Lower leg skin (tissue), 3 donors: ENCODE measurements around the gene DDX51.

Source experiments
- CTCF ChIP-seq, 3 donors: fragments of 450-650 bp; IDR thresholded peaks; one replicate each; pipeline ENCODE4 v1.5.1; 2016; ENCODE audit warnings: antibody characterized with exemption in 3 of 3, mild to moderate bottlenecking in 3 of 3, moderate library complexity in 2 of 3
- POLR2A ChIP-seq, 2 donors: fragments of 450-650 bp; IDR thresholded peaks; one replicate each; pipeline ENCODE4 v1.6.1; 2016 to 2017; ENCODE audit warnings: antibody characterized with exemption in 2 of 2, mild to moderate bottlenecking in 1 of 2, moderate library complexity in 1 of 2

DNA sequence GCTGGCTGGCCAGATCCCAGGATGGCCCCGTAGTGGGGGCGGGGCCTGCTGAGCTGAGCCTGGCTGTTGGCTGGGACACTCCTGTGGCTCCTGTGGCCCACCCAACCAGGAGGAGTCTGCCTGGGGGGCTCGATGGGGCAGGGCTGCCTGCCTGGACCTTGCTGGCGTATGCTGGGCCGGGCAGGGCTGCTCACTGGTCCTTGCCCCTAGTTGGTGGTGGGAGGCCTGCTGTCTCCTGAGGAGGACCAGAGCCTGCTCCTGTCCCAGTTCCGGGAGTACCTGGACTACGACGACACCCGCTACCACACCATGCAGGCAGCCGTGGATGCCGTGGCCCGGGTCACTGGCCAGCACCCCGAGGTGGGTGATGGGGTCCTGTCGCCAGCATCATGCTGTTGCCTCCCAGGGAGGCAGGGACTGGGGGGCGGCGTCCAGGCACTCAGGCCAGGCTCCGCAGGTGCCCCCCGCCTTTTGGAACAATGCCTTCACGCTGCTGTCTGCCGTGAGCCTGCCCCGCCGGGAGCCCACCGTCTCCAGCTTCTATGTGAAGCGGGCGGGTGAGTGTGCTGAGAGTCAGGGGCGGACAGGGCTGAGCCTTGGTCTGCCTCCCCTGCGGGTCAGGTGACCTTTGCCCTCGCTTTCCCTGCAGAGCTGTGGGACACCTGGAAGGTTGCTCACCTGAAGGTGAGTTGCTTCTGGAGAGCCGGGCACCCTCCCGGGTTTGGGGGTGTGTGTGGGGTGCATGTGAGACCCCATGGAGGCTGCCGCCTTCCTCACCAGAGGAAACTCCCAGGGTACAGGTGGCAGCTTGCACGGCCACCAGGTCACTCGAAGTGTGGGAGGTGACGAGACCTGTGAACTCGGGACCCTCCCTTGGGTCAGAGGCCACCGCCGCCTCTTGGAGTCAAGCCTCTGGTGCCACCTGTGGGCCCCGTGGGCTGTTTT lies 3.6 kb upstream of the DDX51 start:
- TF ChIP-seq CTCF (IDR thresholded peaks at IDR 0.05) (no peak), POLR2A (IDR thresholded peaks at IDR 0.05) (no peak)
